ENCODE results near the gene TBC1D22A.
A peak's percentile ranks its signal among the peaks of the same experiment; 100 is the strongest.

Gene TBC1D22A

DNA sequence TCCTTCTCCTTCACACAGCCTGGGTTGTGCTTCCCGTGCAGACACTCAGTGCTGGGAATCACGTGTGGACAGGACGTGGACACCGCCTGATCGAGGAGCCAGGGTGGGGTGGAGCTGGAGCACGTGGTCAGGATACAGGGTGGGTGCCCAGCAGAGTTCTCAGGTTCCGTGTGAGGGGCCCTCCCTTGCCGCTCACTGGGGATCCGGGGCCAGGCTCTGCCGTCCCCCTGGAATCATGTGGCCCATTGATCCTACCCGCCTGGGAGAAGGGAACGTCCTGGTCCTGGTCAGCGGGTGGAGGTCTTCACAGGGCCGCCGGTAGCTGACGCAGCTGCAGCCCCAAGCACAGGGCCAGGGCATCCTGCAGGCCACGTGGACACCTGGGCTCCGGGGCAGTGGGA lies 397.7 kb downstream of the TBC1D22A start:
- no peaks in the 10 kb centered on the region for H3K36me3 Mint-ChIP-seq (ENCODE audit: low read depth)
- no peak overlapping the region for H3K27ac Mint-ChIP-seq
- H3K9me3 Mint-ChIP-seq, result no peaks in the 10 kb centered on the region
- peaks cover under 1% of the 10 kb centered on the region for H3K27me3 Mint-ChIP-seq (ENCODE audit: low read depth)
- H3K4me1 Mint-ChIP-seq, result peaks cover 10% of the 10 kb centered on the region
- no peak overlapping the region for H3K4me3 Mint-ChIP-seq
- TF ChIP-seq, protein P1, sequence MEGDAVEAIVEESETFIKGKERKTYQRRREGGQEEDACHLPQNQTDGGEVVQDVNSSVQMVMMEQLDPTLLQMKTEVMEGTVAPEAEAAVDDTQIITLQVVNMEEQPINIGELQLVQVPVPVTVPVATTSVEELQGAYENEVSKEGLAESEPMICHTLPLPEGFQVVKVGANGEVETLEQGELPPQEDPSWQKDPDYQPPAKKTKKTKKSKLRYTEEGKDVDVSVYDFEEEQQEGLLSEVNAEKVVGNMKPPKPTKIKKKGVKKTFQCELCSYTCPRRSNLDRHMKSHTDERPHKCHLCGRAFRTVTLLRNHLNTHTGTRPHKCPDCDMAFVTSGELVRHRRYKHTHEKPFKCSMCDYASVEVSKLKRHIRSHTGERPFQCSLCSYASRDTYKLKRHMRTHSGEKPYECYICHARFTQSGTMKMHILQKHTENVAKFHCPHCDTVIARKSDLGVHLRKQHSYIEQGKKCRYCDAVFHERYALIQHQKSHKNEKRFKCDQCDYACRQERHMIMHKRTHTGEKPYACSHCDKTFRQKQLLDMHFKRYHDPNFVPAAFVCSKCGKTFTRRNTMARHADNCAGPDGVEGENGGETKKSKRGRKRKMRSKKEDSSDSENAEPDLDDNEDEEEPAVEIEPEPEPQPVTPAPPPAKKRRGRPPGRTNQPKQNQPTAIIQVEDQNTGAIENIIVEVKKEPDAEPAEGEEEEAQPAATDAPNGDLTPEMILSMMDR (IDR thresholded peaks at IDR 0.05; ENCODE audit: unreplicated experiment in 3 of 3), result no peak

DNA sequence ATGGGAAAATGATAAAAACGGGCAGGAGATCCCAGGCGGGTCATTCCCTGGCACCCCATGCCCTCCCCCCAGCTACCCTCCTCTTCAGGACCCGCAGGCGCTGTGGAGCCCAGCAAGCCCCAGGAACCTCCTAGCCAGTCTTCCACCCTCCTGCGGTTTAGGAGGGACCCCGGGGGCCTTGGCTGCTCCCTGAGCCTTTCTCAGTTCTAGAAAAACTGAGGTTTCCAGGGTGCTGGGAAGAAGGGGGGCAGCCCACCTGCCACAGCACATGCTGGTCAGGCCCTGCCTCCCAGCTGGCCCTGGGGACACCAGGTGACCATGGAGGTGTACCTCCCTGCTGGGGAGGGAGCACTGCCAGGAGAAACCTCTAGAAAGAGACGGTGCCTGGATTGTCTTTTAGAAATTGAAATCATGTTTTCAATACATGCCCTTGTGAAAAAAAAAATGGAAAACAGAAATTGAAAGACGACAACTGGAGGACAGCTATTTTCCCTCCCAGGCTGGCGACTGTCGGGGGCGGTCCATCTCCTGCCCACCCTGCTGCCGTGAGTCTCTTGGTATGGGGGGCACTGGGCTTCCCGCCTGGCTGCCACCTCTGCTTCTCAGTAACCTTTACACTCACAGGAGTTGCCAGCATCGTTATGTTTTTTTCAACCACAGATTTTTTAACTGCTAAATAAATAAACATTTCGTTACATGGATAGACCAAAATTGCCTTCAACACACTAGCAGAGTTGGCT lies 398.5 kb downstream of the TBC1D22A start:
- Mint-ChIP-seq H3K27ac (no peak overlapping the region), H3K4me3 (no peak overlapping the region), H3K4me1 (peaks cover 9% of the 10 kb centered on the region), H3K9me3 (no peaks in the 10 kb centered on the region), H3K27me3 (ENCODE audit: low read depth) (no peaks in the 10 kb centered on the region), H3K36me3 (ENCODE audit: low read depth) (no peaks in the 10 kb centered on the region)
- TF ChIP-seq, protein P1 (IDR thresholded peaks at IDR 0.05; ENCODE audit: unreplicated experiment in 3 of 3), result no peak

DNA sequence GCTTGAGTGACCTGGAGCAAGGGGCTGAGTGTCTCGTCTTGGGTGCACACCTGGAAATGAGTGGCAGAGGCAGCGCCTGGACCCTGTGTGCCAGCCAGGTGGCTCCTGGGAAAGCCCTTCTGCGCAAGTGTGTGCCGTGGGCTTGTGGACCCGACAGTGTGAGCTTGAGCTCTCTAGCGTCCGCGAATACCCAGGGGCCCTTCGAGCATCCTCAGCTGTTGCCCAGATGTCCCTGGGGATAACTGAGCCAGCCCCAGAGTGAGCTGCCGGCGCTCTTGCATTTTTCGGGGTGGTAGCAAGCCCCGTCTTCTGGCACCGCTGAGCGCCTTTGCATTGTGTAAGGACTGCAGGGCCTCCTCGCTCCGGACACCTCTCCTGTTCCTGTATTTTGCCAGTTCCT lies 399.2 kb downstream of the TBC1D22A start:
- H3K9me3 Mint-ChIP-seq, result no peaks in the 10 kb centered on the region
- H3K36me3 Mint-ChIP-seq (ENCODE audit: low read depth), result no peaks in the 10 kb centered on the region
- no peaks in the 10 kb centered on the region for H3K27me3 Mint-ChIP-seq (ENCODE audit: low read depth)

DNA sequence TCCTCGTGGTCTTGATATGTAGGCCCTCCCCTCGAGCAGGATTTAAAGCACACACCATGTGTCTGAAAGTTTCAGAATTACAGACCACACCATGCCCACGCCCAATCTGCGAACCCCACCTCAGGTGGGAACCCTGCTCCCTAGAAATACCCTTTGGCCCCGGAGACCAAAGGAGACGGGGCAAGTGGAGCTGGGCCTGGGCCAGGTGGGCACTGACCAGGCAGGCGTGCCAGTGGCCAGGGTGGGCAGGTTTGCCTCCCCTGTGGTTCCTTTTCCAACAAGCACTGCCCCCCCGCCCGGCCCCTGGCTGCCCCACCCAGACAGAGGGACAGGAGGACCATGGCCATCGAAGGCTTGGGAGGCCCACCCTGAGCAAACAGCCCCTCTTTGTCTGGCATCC lies 400.4 kb downstream of the TBC1D22A start:
- H3K4me3 Mint-ChIP-seq, result no peak overlapping the region
- H3K4me1 Mint-ChIP-seq, result peaks cover 9% of the 10 kb centered on the region
- no peak overlapping the region for H3K27ac Mint-ChIP-seq
- TF ChIP-seq, protein P1 (IDR thresholded peaks at IDR 0.05; ENCODE audit: unreplicated experiment in 3 of 3), result no peak
- H3K27me3 Mint-ChIP-seq (ENCODE audit: low read depth), result peaks cover 3% of the 10 kb centered on the region
- no peaks in the 10 kb centered on the region for H3K9me3 Mint-ChIP-seq
- peaks cover 6% of the 10 kb centered on the region for H3K36me3 Mint-ChIP-seq (ENCODE audit: low read depth)

More for the DNA sequence above, 399.2 kb downstream of the TBC1D22A start:
- TF ChIP-seq, protein P1 (IDR thresholded peaks at IDR 0.05; ENCODE audit: unreplicated experiment in 3 of 3), result no peak
- Mint-ChIP-seq H3K4me1 (peaks cover 9% of the 10 kb centered on the region), H3K4me3 (no peak overlapping the region), H3K27ac (peak overlapping the region in 1 of 3 experiments; percentile 19)

DNA sequence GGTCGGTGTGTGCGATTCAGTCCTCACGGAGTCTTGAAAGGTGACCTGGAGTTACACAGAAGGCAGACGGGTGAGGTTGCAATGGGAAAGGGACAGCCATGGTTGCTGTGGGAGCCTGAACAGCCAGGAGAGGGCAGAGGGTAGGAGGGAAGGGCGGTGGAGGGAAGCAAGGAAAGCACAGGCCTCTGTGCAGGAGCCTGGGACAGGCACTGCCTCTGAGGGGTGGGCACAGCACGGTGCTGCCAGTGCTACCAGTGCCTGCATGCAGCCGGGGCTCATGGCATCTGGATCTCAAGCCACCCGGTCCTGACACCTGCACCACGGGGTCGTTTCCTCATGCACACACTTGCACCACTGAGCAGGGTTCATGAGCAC lies 401.0 kb downstream of the TBC1D22A start:
- no peak overlapping the region for H3K4me3 Mint-ChIP-seq
- no peaks in the 10 kb centered on the region for H3K9me3 Mint-ChIP-seq
- TF ChIP-seq, protein P1 (IDR thresholded peaks at IDR 0.05; ENCODE audit: unreplicated experiment in 3 of 3), result no peak
- H3K27me3 Mint-ChIP-seq (ENCODE audit: low read depth), result peaks cover 3% of the 10 kb centered on the region
- H3K27ac Mint-ChIP-seq, result no peak overlapping the region
- H3K4me1 Mint-ChIP-seq, result peaks cover 9% of the 10 kb centered on the region
- H3K36me3 Mint-ChIP-seq (ENCODE audit: low read depth), result peaks cover 7% of the 10 kb centered on the region
